GM03348 (cell line): ENCODE measurements around the gene FASTKD3.

Experiments used
- DNase-seq: peaks from one replicate; pipeline ENCODE4 v3.0.0; 2012; ENCODE audit warnings: low spot score

FASTKD3 gene

DNA sequence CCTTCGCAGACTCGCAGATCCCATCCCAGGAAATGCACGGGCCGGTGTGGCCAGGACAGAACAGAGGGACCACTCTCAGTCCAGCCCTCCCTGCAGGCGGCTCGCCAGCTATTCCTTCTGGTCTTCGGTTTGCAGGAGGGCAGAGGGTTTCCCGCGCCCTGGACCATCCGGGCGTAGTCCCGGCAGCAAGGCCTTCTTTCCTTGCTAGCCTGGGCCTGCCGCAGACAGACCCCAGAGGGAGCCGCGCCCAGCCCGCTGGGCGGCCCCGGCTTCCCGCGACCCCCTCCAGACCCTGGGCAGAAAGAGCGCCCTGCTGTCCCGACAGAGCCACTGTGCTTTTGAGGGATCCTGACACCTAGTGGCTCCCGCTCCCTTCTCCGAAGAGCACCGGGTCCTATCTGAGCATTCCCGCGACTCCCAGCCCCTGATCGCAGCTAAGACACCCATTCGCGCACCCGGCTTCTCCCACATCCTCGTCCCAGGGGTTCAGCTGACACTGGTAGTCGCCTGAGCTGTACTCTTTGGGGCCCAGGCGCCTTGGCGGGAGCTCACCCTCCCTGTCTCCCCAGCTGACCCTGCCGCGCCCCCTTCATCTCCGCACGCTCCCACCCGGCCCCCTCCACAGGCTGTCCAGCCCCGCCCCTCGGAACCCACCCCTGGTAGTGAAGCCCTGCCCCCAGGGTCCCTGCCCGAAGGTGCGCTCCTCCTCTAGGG lies 19.0 kb downstream of the FASTKD3 start:
- peak; percentile 27 for DNase-seq

DNA sequence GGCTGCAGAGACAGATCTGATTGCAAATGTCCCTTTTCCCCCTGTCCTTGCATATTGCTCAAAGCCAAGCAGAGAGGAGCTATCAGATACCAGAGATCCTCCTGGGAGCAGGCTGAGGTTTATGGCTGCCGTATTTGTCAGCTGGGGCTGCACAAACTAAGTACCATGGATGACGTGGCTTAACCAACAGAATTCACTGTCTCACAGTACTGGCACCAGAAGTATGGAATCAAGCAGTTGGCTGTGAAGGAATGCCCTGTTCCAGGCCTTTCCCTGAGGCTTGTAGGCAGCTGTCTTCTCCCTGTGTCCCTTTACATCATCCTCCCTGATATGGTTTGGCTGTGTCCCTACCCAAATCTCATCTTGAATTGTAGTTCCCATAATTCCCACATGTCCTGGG lies 20.5 kb downstream of the FASTKD3 start:
- no peak for DNase-seq

DNA sequence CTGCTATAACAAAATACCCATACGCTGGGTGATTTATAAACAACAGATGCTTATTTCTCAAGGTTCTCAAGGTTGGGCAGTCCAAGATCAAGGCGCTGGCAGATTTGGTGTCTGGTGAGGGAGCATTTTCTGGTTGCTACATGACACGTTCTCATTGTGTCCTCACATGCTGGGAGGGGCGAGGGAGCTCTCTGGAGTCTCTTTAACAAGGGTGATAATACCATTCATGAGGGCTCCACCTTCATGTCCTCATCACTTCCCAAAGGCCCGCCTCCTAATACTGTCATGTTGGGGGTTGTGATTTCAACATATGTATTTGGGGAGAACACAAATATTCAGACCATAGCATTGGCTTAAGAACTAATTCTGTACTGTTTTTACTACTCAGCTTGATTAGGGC lies 22.5 kb downstream of the FASTKD3 start:
- no peak for DNase-seq

DNA sequence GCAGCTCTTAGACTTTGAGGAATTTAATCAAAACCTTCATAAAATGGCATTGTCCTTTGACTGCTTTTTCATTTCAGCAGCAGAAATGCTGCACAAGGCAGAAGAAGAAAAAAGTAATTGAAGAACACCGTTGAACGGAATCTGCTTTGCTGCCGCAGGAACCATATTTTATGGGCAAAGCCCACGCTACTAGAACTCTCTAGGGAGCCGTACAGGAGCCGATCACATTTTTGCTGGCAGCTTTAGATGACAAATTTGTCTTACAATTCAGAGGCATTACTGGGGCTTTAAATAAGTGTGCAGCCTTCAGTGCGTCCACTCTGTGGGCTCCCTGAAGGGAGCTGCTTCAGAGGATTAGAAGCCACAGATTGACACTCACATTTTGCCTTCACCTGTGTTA lies 23.3 kb downstream of the FASTKD3 start:
- DNase-seq: no peak

DNA sequence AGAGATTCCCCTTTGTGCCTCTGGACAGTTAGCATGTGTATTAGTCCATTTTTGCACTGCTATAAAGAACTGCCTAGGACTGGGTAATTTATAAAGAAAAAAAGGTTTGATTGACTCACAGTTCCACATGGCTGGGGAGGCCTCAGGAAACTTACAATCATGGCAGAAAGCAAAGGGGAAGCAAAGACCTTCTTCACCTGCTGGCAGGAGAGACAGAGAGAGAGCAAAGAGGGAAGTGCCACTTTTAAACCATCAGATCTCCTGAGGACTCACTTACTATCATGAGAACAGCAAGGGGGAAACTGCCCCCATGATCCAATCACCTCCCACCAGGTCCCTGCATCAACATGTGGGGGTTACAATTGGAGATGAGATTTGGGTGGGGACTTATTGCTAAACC lies 23.9 kb downstream of the FASTKD3 start:
- no peak for DNase-seq

DNA sequence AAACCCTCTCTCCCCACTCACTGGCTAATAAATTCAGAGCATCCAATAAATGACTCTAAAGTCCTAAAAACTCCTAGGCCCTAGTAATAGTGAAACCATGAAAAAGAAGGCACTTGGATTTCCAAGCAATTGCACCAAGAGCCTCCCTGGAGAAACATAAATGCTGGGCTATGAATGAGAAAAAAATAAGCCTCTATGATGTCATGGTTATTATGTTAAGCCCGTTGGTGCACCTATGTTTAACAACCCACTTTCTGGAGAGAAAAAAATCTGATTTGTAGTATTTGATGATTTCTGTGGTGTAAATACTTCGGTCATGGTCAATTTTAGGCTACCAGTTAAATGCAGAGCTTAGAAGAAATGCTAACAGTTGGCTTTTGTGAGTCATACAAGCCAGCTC lies 26.3 kb downstream of the FASTKD3 start:
- no peak for DNase-seq

DNA sequence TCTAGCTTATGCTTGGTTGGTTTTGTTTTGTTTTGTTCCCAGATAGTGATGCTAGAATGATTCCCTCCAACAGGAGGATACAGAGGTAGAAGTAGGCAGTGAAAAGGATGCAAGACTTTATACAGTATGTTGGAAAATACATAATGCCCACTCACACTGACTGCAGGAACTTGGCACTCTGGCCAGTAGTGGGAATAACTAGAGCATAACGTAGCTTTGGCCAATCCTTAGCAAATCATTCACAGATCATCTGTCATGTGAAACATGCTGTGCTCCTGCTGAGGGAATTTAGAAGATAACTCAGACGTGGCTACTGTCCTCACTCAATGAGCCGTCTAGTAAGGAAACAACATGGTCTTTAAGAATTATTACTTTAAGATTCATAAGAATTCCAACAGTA lies 31.4 kb downstream of the FASTKD3 start:
- no peak for DNase-seq

DNA sequence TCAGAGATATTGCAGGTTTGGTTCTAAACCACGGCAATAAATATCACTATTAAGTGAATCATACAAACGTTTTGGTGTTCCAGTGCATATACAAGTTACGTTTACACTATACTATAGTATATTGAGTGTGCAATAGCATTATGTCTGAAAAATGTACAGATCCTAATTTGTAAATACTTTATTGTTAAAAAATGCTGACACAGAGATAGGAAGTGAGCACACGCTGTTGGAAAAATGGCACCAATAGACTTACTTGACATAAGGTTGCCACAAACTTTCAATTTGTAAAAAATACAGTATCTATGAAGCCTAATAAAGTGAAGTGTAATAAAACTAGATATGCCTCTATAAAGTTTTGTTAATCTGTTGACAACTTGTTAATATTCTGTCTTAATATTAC lies 33.8 kb downstream of the FASTKD3 start:
- no peak for DNase-seq

DNA sequence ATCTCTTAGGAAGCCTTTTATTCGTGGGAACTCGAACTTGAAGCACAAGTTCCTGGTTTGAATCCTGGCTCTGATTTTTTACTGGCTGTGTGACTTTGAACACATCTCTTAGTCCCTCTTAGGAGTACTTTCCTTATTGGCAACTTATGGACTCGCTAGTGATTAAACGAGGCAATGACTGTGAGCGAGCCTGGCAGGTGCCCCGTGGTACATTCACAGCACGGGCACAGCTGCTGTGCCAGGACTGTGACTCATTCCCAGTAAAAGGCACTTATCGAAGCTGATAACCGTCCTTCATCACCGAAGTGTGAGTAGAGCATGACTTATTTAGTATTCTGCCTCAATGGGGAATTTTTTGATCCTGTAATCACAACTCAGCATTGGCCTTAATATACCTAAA lies 40.6 kb downstream of the FASTKD3 start:
- no peak for DNase-seq

DNA sequence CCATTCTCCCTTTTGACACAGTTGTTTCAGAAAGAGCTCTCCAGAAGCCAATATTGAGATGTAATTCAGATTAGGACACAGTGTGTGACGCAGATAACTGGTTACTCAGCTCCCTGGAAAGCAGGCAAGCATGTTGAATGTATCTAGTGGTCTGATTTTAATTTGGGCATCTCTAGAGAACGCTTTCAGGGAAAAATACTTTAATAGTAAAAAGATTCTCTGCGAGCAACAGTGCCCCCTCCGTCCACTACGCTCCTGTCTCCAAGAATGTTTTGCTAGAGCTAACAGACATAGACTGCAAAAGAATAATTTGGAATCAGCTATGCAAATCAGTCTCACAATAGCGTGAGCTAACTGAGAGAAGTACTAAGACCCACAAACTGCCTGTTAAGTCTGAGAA lies 41.2 kb downstream of the FASTKD3 start:
- DNase-seq: peak; percentile 58

DNA sequence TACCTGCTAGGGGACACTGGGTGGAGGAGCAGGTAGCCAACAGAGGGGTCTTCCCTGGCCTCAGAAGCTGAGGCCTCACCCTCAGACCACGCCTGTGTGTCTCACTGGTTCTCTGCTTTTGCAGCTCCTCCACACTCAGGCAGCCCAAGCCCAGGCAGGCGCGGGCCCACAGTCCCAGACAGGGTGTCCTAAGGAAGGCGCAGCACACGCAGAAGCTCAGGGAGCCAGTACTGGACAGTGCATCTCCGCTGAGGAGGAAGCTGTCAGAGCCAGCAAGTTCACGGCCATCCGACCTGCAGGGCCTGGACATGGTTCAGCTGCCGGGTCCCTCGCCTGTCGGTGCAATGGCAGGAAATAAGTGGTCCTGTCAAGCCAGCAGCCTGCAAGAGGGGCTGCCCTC lies 43.2 kb downstream of the FASTKD3 start:
- DNase-seq: no peak

DNA sequence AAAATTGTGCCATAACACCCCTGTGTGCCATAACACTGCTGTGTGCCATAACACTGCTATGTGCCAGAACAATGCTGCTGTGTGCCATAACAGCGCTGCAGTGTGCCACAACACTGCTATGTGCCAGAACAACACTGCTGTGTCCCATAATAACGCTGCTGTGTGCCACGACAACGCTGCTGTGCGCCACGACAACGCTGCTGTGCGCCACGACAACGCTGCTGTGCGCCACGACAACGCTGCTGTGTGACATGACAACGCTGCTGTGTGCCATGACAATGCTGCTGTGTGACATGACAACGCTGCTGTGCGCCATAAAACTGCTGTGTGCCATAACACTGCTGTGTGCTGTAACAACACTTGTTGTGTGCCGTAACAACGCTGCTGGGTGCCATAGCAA lies 43.8 kb downstream of the FASTKD3 start:
- no peak for DNase-seq

DNA sequence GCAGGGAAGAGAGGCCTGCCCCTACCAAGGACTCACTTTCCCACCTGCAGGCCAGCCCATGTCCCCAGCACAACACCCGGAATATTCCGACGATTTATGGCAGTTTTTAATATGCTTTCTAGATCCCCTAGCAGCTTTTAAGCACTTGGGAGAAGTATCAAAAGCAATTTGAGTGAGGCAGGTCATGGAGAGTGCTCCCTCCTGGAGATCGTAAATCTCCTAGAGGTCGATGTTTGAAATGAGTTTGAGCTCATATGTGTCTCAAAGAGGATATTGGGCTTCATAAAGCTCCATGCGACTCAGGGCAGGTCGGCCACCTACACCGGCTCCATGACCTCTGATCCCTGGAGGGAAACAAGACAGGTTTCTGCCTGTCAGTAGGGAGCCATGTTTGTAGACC lies 45.2 kb downstream of the FASTKD3 start:
- no peak for DNase-seq

DNA sequence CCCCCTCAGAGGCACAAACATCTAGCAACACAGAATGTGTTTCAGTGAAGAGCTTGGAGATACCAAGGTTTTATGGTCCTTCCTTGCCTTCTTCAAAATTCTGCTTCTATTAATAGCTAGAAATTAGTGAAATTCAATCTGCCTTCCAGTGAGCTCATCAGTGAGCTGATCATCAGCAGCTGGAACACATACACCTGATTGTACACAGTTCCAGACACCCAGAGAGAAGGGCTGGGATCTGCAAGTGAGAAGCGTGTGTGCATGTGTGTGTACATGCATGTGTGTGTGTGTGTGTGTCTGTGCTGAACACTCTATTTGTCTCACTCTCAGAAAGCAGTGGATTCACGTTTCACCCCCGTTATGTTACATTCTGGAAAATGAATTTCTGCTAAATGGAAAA lies 46.4 kb downstream of the FASTKD3 start:
- no peak for DNase-seq

DNA sequence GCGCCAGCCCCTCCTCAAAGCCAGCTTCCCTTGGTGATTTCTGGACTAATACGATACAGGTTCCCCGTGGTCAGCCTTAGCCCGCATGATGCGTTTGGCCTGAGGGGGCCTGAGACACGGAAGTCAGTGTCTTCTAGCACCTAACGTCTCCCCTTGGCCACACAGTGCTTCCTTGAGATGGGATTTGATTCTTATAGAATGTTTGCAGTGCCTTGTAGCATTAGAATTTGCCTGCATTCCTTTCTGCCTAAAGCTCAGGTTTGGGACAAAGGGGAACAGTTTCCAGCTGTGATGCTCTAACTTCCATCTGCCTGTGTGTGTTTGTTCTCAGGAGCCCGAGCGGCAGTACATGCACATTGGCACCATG lies 52.3 kb downstream of the FASTKD3 start:
- DNase-seq: no peak

DNA sequence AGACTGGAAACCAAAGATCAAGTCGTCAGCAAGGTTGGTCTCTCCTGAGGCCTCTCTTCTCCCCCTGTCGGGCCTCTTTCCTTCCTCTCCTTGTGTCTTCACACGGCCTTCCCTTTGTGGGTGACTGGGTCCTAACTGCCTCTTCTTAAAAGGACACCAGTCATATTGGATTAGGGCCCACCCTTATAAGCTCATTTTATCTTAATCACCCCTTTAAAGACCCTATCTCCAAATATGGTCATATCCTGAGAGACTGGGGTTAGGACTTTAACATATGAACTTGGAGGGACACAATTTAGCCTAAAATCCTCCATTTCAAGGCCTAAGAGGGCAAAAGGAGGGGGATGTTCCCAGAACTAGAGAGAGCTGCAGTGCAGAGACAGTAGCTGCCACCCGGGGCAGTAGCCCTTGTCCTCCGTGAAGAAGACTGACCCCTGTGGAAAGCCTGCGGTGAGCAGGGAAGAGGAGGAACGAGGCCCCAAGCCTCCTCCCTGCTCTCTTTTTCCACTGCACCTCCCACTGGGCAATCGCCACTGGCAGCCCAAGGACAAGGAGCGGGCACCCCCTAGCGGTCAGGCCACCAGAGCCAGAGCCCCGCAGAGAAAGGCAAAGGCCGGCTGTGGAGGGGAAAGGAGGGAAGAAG lies 52.8 kb downstream of the FASTKD3 start:
- DNase-seq: peak; percentile 91

DNA sequence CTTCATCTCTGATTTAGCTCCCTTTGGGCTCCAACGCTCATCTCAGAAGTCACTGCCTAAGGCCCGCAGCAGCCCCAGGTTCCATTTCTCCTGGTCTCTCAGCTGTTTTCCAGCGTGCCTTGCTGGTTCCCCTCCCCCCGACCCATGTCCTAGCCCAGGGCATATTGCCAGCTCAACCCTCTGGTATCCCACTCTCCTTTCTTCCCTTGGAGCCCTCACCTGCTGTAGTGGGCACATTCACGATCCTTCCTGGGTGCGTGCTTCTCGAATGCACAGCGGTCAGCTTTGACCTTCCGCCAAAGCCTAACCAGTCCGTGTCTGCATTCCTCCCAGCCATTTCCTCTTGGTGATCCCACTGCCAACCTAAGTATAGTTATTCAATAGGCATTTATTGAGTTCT lies 54.0 kb downstream of the FASTKD3 start:
- DNase-seq: no peak

DNA sequence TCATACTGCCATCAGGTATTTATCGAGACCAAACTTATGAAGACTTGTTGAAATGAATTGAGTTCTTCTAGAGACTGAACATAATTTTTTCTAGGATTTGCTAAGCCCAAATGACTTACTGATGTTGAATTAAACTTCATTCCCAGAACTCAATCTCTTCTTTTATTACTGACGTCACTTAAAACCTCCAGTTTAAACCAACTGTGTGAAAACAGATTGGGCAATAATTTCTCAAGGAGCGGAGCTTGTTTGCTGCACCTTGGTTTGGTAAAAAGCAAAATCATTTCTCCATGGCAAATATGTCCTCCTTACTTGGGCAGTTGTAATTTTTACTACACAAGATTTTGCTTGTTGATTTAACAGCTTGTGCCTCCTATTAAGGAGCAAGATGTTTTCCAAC lies 55.3 kb downstream of the FASTKD3 start:
- no peak for DNase-seq

DNA sequence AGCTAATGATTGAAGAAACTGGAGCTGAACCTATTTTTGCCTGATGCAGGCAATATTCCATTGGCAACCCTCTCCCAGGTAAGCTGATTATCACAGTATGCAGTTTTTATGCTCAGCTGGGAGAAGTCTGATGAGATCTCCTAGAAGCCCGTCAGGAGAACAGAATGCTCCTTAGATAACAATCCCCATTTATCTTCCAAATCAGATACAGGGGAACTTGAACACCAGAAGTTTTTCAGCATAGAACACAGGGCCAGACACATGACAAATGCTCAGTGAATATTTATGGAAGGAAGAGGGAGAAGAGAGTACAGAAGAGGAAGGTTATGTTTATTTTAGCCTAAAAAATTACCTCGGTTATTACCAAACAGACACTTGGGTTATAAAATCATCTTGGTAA lies 55.8 kb downstream of the FASTKD3 start:
- DNase-seq: no peak

DNA sequence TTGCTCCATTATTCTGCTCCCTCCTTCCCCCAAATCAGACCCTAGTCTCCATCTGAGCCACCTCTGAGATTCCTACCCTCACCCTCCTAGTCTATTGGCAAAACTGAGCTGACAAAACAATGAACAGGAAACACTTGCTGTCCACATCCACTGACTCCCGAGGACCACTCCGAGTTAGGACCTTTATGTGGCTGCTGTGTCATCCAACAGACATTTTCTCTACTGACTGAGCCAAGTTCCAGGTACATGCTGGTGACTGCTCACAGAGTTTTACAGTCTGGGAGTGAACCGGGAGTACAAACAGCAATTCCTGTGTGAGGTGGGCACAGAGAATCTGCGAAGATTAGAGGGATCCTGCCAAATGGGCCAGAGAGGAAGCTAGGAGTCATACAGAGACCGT lies 57.1 kb downstream of the FASTKD3 start:
- DNase-seq: no peak
